Measurements from ENCODE around the gene TDRD7.

DNA sequence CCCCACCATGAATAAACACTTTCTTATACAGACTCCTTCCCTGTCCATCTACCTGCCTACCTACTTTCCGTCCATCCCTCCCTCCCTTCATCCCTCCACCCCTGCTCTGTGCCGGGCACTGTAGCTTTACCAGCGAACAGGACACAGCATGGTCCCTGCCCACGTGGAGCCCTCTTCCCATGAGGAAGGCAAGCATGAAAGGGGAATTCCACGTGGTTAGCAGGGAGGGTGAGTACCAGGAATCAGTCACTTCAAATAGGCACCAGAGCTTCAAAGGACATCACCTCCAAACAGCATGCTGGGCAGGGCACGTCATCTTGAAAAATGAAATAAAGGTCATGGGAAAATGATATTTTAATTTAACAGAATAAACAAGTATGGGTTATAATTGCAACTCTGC, 35.0 kb upstream of the TDRD7 start:
- TF ChIP-seq, protein P1, sequence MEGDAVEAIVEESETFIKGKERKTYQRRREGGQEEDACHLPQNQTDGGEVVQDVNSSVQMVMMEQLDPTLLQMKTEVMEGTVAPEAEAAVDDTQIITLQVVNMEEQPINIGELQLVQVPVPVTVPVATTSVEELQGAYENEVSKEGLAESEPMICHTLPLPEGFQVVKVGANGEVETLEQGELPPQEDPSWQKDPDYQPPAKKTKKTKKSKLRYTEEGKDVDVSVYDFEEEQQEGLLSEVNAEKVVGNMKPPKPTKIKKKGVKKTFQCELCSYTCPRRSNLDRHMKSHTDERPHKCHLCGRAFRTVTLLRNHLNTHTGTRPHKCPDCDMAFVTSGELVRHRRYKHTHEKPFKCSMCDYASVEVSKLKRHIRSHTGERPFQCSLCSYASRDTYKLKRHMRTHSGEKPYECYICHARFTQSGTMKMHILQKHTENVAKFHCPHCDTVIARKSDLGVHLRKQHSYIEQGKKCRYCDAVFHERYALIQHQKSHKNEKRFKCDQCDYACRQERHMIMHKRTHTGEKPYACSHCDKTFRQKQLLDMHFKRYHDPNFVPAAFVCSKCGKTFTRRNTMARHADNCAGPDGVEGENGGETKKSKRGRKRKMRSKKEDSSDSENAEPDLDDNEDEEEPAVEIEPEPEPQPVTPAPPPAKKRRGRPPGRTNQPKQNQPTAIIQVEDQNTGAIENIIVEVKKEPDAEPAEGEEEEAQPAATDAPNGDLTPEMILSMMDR (IDR thresholded peaks at IDR 0.05; ENCODE audit: low read depth, low read length) = no peak
- no peak for TF ChIP-seq POLR2A (IDR thresholded peaks at IDR 0.05; ENCODE audit: extremely low read depth, insufficient read length)

Data from NB4 (cell line).